Fibroblast of lung (primary cell): ENCODE measurements around the gene CPNE8.

Source experiments
- CTCF ChIP-seq, 2 donors: IDR thresholded peaks in 1 of 2; conservative IDR thresholded peaks in 1 of 2; 1 replicate in 1 of 2; 2 replicates in 1 of 2; pipeline ENCODE4 v1.5.1; 2011 to 2012; ENCODE audit warnings: low read length in 2 of 2, control low read depth in 1 of 2, inconsistent platforms in 1 of 2, low read depth in 1 of 2, mild to moderate bottlenecking in 1 of 2
- EZH2 ChIP-seq: IDR thresholded peaks from 2 replicates; pipeline ENCODE4 v1.5.1; 2012; ENCODE audit warnings: low read length, control low read depth, mild to moderate bottlenecking; ENCODE audit errors: missing control alignments

GRCh38 chr12:38697289-38697688, 208.1 kb downstream of the CPNE8 start:
- TF ChIP-seq CTCF (conservative IDR thresholded peaks at IDR 0.05 in 1 of 2, IDR thresholded peaks at IDR 0.05 in 1 of 2; ENCODE audit: low read depth in 1 of 2, low read length in 2 of 2) (no peak), EZH2 (no peak)
